OCI-LY3 (cell line): Measurements from ENCODE around the gene SMIM41.

ENCODE experiments used
- H2AFZ ChIP-seq: fragments of 200-600, 300-600 bp; shearing (Covaris generic); 2 replicates; pipeline ENCODE4 v1.6.0; 2014; ENCODE audit warnings: antibody characterized with exemption, low read depth, low read length
- H3K27ac ChIP-seq: fragments of 200-600, 300-600 bp; sonication (generic); 2 replicates; pipeline ENCODE4 v1.5.1; 2014; ENCODE audit warnings: mild to moderate bottlenecking, low read length, moderate library complexity, mixed read lengths
- H3K27me3 ChIP-seq: fragments of 200-600, 300-600 bp; sonication (generic); 2 replicates; pipeline ENCODE4 v1.6.1; 2014; ENCODE audit warnings: low read depth, low read length, mixed read lengths
- H3K36me3 ChIP-seq: fragments of 200-600, 300-600 bp; sonication (generic); replicated peaks from 2 replicates; pipeline ENCODE3; 2014; ENCODE audit warnings: low read depth, low read length, mixed read lengths
- H3K4me1 ChIP-seq: fragments of 300-600, 200-600 bp; sonication (generic); 2 replicates; pipeline ENCODE4 v1.6.1; 2014; ENCODE audit warnings: low read length, mixed read lengths
- H3K4me2 ChIP-seq: fragments of 200-600, 300-600 bp; sonication (generic); 2 replicates; pipeline ENCODE4 v1.6.1; 2014; ENCODE audit warnings: low read length, mixed read lengths
- H3K4me3 ChIP-seq: fragments of 300-600, 200-600 bp; sonication (generic); 2 replicates; pipeline ENCODE4 v1.5.1; 2014; ENCODE audit warnings: antibody characterized with exemption, mild to moderate bottlenecking, low read length, moderate library complexity
- H3K79me2 ChIP-seq: fragments of 300-600, 200-600 bp; shearing (Covaris generic); 2 replicates; pipeline ENCODE4 v1.6.1; 2014; ENCODE audit warnings: mild to moderate bottlenecking, low read length, mixed read lengths
- H3K9ac ChIP-seq: fragments of 300-600, 200-600 bp; shearing (Covaris generic); 2 replicates; pipeline ENCODE4 v1.6.0; 2014; ENCODE audit warnings: mild to moderate bottlenecking, low read length, moderate library complexity
- H3K9me3 ChIP-seq: fragments of 200-600, 300-600 bp; shearing (Covaris generic); 2 replicates; pipeline ENCODE4 v1.6.1; 2014; ENCODE audit warnings: low read length, mixed read lengths; ENCODE audit not compliant: insufficient read depth
- H4K20me1 ChIP-seq: fragments of 200-600, 300-600 bp; sonication (generic); 2 replicates; pipeline ENCODE4 v1.6.1; 2016; ENCODE audit warnings: low read length, mixed read lengths; ENCODE audit not compliant: insufficient read depth
- EZH2phosphoT487 ChIP-seq: fragments of 200-600 bp; shearing (Covaris generic); IDR thresholded peaks from 2 replicates; pipeline ENCODE4 v1.6.1; 2018; ENCODE audit warnings: antibody characterized with exemption, mixed run types, low read depth
- TF ChIP-seq, protein P1 (sequence below): fragments of 200-600, 300-600 bp; sonication (generic); IDR thresholded peaks from 2 replicates; pipeline ENCODE4 v1.5.1; 2014; ENCODE audit warnings: antibody characterized with exemption, low read length, low read depth

Gene SMIM41

DNA sequence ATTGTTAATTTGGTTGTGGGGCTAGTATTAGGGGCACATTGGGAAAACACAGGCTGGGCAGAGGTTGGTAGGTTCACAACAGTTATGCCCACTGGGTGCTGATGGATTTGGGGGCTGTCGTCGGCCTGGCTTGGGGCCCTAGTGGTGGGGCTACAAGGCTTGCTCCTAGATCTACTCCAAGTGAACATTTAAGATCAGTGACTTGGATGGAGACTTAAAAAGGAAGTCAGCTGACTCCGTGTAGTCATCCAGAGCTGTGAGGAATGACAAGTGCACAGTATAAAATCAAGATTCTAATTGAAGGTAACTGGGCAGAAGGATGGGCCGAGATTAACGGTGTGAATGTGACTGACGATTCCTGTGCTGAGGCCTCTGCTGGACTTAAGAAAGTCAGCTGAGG is 41.1 kb upstream of the SMIM41 start:
- H4K20me1 ChIP-seq: no peaks in the 10 kb centered on the region
- TF ChIP-seq, protein P1, sequence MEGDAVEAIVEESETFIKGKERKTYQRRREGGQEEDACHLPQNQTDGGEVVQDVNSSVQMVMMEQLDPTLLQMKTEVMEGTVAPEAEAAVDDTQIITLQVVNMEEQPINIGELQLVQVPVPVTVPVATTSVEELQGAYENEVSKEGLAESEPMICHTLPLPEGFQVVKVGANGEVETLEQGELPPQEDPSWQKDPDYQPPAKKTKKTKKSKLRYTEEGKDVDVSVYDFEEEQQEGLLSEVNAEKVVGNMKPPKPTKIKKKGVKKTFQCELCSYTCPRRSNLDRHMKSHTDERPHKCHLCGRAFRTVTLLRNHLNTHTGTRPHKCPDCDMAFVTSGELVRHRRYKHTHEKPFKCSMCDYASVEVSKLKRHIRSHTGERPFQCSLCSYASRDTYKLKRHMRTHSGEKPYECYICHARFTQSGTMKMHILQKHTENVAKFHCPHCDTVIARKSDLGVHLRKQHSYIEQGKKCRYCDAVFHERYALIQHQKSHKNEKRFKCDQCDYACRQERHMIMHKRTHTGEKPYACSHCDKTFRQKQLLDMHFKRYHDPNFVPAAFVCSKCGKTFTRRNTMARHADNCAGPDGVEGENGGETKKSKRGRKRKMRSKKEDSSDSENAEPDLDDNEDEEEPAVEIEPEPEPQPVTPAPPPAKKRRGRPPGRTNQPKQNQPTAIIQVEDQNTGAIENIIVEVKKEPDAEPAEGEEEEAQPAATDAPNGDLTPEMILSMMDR: no peak
- TF ChIP-seq EZH2phosphoT487: no peak

DNA sequence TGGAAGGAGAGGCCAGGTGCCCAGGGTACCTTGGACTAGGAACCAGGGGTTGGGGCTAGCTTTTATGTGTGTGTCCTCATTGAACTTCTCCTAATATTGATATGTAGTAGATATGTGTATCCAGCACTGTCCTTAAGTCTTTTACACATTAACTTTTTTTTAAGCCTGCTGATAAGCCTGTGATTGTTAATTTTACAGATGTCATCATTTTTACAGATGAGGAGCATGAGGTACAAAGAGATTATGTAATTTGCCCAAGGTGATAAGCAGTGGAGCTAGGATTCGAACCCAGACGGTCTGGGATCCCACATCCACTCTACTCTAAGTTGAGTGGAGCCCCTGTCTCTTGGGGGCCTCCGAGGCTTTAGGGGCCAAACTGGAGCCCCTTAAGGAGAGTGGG is 38.5 kb upstream of the SMIM41 start:
- Histone ChIP-seq H3K4me3 (no peak overlapping the region), H4K20me1 (no peaks in the 10 kb centered on the region), H3K9me3 (no peaks in the 10 kb centered on the region), H3K27ac (no peak overlapping the region), H3K36me3 (no peaks in the 10 kb centered on the region), H3K27me3 (peaks cover 13% of the 10 kb centered on the region), H3K9ac (no peak overlapping the region), H3K4me2 (no peak overlapping the region), H3K4me1 (peaks cover 33% of the 10 kb centered on the region), H3K79me2 (no peaks in the 10 kb centered on the region), H2AFZ (no peak overlapping the region)
- TF ChIP-seq, protein P1: no peak

More for the DNA sequence above, 41.1 kb upstream of the SMIM41 start:
- Histone ChIP-seq H3K27ac (no peak overlapping the region), H3K27me3 (peaks cover 29% of the 10 kb centered on the region), H3K79me2 (no peaks in the 10 kb centered on the region), H2AFZ (no peak overlapping the region), H3K36me3 (no peaks in the 10 kb centered on the region), H3K9ac (no peak overlapping the region), H3K9me3 (no peaks in the 10 kb centered on the region), H3K4me2 (no peak overlapping the region), H3K4me1 (peaks cover 34% of the 10 kb centered on the region), H3K4me3 (no peak overlapping the region)

DNA sequence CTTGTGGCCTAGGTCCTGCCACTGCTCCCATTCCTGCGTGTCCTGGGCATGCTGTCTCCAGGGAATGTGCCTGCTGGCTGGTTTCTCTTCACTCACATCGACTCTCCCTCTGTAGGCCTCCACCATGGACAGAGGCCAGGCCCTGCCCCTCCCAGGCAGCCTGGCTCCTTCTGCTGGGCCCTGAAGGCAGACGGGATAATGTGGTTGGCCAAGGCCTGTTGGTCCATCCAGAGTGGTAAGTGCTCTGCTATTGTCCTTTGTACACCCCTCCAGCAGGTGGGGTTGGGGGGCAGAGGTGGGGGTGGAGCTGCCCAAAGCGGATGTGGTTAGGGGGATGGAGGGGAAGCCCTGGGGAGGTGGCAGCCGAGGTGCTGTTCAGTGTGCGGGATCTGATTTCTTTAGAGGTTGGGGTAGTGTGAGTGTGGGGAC is 37.8 kb upstream of the SMIM41 start:
- peak overlapping the region; percentile 67 for H3K4me2 ChIP-seq

DNA sequence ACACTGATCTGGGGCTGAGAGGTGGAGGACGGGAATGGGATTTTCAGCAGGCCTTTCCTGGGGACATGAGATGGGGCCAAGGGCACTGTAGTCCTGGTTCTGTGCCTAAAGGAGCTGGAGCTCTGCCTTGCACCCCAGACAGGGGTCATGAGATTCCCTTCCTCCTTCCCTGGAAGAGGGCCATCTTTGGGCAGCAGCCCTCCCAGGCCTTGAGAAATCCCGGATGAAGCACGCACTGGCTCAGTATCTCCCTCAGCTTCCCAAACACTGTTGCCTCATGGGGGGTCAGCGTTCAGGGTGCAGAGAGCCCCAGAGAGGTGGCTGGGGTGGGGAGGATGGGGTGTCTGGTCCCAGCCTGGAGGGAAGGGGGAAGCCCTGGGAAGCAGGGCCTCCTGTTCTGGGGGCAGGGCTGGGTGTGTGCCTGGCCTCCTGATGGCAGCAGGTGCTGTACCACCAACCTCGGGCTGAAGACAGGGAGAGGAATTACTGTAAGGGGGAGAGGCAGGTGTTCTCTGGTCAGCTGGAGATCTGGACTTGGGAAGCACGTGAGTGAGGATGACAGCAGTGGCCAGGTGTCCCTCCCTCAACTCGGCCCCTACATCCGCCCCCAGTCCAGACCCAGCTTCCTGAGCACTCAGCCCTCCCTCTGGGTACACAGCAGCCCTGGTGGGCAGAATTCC is 36.7 kb upstream of the SMIM41 start:
- Histone ChIP-seq H3K79me2 (no peaks in the 10 kb centered on the region), H3K4me1 (peaks cover 31% of the 10 kb centered on the region), H3K27ac (no peak overlapping the region), H3K4me2 (peak overlapping the region; percentile 67), H2AFZ (no peak overlapping the region), H3K9me3 (no peaks in the 10 kb centered on the region), H3K27me3 (no peaks in the 10 kb centered on the region), H3K36me3 (no peaks in the 10 kb centered on the region), H4K20me1 (no peaks in the 10 kb centered on the region), H3K9ac (no peak overlapping the region; the same call in 1 of the 2 replicates), H3K4me3 (peak overlapping the region; percentile 59)
- TF ChIP-seq, protein P1: no peak
- no peak for TF ChIP-seq EZH2phosphoT487

More for the DNA sequence above, 37.8 kb upstream of the SMIM41 start:
- Histone ChIP-seq H3K27ac (no peak overlapping the region), H4K20me1 (no peaks in the 10 kb centered on the region), H3K9ac (peak overlapping the region; percentile 36; the same call in 1 of the 2 replicates), H3K36me3 (no peaks in the 10 kb centered on the region), H3K4me1 (peaks cover 31% of the 10 kb centered on the region), H3K79me2 (no peaks in the 10 kb centered on the region), H3K27me3 (peaks cover 6% of the 10 kb centered on the region; the same call in 1 of the 2 replicates), H3K4me3 (peak overlapping the region; percentile 59), H3K9me3 (no peaks in the 10 kb centered on the region), H2AFZ (0 out of 2 replicates have a peak overlapping the region, but pooled peaks have one; percentile 40)
- TF ChIP-seq, protein P1: no peak
- no peak for TF ChIP-seq EZH2phosphoT487
